Mucosa of stomach (tissue), 1 donor: ENCODE measurements around the gene HEXIM2.

Source experiments
- H3K27me3 ChIP-seq: one replicate; pipeline ENCODE4 v1.7.0; 2013; ENCODE audit warnings: mild to moderate bottlenecking, low read length; ENCODE audit not compliant: control insufficient read depth, insufficient read depth
- H3K36me3 ChIP-seq: one replicate; pipeline ENCODE4 v1.7.0; 2013; ENCODE audit warnings: low read length; ENCODE audit not compliant: control insufficient read depth, insufficient read depth
- H3K4me1 ChIP-seq: one replicate; pipeline ENCODE4 v1.7.0; 2013; ENCODE audit warnings: mild to moderate bottlenecking, low read length; ENCODE audit not compliant: control insufficient read depth, insufficient read depth
- H3K4me3 ChIP-seq: one replicate; pipeline ENCODE4 v1.7.0; 2013; ENCODE audit warnings: low read length
- H3K9ac ChIP-seq: one replicate; pipeline ENCODE4 v1.7.0; 2013; ENCODE audit warnings: mild to moderate bottlenecking, low read length, moderate library complexity
- H3K9me3 ChIP-seq: one replicate; pipeline ENCODE4 v1.7.0; 2013; ENCODE audit warnings: mild to moderate bottlenecking, low read length, moderate library complexity; ENCODE audit not compliant: control insufficient read depth
- donor health status: Pancreatic carcinoma.

HEXIM2 gene

DNA sequence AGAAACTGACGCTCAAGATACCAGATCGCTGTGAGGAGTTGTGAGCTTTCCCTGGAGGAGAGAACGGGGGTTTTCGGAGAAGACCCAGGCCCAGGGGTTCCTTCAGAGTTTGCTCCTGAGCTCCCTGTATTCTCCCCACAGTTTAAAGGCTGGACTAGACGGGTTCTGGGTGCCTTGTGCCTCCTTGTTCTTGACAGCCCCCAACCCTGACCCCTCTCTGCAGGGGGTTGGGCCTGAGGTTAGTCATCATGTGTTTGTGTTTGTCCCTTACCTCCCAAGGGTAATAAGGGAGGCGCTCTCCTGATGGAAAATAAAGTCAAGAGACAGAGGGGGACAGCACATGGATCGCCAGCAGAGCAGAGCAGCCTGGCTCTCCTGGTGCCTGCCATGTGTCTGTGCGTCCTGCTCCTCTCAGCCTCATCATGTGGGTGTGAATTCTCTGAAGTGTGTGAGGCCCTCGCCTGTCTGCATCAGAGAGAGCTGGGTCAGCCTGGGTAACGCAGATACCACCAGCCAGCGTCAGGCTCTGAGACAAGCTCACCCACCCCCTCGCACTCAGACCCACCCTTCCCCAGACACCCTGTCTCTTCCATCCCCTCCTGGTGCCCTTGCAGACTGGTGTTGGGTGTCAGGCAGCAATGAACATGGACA is 8.7 kb downstream of the HEXIM2 start:
- Histone ChIP-seq H3K4me3 (no peak overlapping the region), H3K9ac (peak overlapping the region; percentile 6)

DNA sequence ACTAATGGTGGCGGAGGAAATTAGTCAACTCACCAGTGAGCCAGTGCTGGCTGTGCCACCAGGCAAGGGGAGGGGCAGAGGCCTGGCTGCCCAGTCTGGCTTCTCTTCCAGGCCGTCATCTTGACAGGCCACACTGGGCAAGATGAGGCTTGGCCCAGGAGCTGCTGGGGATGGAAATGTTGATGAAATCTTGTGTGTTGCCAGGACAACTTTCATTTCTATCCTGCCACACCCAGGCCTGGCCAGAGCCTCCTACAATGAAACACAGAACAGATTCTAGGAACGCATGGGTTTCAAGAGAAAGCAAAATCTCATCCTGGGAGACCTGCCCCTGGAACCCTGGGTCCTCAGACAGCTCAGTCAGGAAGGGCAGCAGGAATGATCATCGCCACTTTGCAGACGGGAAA is 9.3 kb downstream of the HEXIM2 start:
- Histone ChIP-seq H3K4me1 (peaks cover 33% of the 10 kb centered on the region), H3K36me3 (no peaks in the 10 kb centered on the region), H3K4me3 (peak overlapping the region; percentile 25), H3K27me3 (no peaks in the 10 kb centered on the region), H3K9ac (peak overlapping the region; percentile 61), H3K9me3 (no peaks in the 10 kb centered on the region)

More for the DNA sequence above, 8.7 kb downstream of the HEXIM2 start:
- H3K27me3 ChIP-seq: no peaks in the 10 kb centered on the region
- H3K9me3 ChIP-seq: no peaks in the 10 kb centered on the region
- H3K4me1 ChIP-seq: peaks cover 31% of the 10 kb centered on the region
- H3K36me3 ChIP-seq: no peaks in the 10 kb centered on the region

DNA sequence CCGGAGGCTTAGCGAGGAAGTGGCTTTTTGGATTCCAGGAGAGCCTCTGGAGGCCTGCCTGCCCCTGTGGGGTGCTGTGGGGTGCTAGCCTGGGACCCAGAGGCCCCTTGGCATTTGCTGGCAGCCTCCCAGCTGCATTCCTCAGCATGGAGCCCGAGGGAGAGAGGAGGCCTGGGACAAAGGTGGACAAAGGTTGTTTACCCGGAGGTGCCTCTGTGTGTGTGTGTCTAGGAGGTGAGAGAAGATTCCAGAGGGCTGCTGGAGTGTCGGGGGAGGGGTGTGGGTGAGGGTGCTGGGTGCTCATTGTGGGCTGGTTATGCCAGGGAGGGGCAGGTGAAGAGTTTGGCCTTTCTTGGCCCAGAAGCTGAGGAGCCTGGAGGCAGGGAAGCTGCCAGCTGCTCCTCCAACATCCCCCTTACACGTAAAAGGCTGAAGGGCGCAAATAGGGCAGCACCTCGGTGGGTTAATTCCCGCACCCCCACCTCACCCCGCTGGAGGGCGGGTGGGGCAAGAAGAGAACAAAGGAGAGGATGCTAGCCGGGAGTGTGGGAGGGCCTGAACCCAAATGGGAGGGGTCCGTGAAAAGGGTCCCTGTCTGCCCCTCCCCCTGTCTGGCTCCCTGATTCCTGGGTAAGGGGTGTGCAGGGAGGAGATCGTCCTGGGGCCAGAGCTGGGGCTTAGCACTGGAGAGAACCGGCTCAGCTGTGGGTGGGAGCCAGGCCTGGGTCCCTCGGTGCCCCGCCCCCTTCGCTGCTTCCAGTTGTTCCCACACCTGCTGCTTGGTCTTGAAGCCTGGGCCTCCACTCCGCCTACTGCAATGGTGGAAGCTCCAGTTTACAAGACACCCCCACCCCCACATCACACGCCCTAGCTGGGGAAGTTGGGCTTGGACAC is 9.9 kb downstream of the HEXIM2 start:
- H3K4me3 ChIP-seq: peak overlapping the region; percentile 25
- H3K4me1 ChIP-seq: peaks cover 36% of the 10 kb centered on the region
- H3K9me3 ChIP-seq: no peaks in the 10 kb centered on the region
- peak overlapping the region; percentile 61 for H3K9ac ChIP-seq
- H3K36me3 ChIP-seq: no peaks in the 10 kb centered on the region
- no peaks in the 10 kb centered on the region for H3K27me3 ChIP-seq

DNA sequence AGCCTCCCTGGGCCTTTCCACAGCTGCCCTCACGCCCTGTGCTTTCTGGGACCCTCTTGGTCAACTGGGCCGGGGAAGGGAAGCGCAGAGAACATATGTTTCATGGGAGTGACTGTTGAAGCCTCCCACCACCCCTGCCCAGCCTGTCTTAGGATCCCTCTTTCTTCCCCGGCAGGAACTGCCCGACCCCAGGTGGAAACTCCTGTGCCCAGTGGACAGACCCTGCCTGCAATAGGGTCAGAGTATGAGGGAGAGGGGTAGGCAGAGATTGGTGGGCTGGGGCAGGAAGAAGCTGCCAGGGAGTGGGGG is 10.5 kb downstream of the HEXIM2 start:
- Histone ChIP-seq H3K36me3 (no peaks in the 10 kb centered on the region), H3K9ac (peak overlapping the region; percentile 61), H3K9me3 (no peaks in the 10 kb centered on the region), H3K27me3 (no peaks in the 10 kb centered on the region), H3K4me3 (no peak overlapping the region), H3K4me1 (peaks cover 36% of the 10 kb centered on the region)

DNA sequence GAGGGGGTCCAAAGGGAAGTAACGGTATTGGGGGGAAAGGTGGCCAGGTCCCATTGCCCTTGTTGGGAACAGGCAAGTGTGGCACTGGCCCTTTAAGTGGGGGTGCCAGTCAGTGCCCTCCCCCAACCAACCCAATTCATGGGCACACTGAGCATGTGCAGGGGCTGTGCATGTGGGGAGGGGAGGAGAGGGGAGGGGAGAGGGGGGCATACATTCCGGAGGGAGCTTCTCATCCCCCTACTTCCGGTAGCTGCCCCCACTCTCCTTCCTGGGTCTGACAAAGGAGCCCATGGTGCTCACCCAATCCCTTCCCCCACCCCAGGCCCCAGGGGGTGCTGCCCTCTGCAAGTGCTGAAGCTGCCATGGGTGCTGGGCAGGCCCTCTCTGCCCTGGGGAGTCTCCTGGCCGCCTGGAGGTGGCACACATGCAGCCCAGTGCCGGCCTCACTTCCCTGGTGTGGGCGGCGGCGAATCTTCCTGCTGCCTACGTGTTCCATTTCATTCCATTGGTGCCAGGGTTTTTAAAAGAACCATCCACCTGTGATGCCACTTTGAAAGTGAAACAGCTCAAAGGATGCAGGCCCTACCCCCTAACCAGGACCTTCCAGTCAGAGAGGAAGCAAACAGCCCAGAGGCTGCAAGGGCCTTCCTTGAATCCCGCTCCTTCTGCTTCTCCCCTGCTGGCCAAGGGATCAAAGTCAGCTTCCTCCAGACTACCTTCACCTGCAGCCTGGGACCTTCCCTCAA is 11.0 kb downstream of the HEXIM2 start:
- no peaks in the 10 kb centered on the region for H3K9me3 ChIP-seq
- H3K4me3 ChIP-seq: peak overlapping the region; percentile 34
- H3K27me3 ChIP-seq: no peaks in the 10 kb centered on the region
- H3K4me1 ChIP-seq: peaks cover 36% of the 10 kb centered on the region
- H3K36me3 ChIP-seq: no peaks in the 10 kb centered on the region
- peak overlapping the region; percentile 61 for H3K9ac ChIP-seq

DNA sequence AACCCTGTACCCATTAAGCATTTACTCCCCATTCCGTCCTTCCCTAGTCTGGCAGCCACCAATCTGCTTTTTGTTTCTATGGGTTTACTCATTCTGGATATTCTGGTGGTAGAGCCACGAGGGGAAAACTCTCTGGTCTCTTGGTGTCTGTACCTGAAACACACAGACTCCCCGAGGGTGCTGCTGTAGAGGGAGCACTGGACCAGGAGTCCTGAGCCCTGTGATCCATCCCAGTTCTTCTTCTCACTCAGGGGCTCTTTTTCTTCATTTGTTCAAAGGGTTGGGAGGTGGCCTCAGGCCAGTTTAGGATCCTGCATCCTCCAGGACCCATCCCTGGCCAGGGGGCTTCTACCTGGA is 14.1 kb downstream of the HEXIM2 start:
- Histone ChIP-seq H3K9me3 (no peaks in the 10 kb centered on the region), H3K9ac (no peak overlapping the region), H3K4me3 (no peak overlapping the region), H3K36me3 (no peaks in the 10 kb centered on the region), H3K4me1 (peaks cover 30% of the 10 kb centered on the region), H3K27me3 (no peaks in the 10 kb centered on the region)

DNA sequence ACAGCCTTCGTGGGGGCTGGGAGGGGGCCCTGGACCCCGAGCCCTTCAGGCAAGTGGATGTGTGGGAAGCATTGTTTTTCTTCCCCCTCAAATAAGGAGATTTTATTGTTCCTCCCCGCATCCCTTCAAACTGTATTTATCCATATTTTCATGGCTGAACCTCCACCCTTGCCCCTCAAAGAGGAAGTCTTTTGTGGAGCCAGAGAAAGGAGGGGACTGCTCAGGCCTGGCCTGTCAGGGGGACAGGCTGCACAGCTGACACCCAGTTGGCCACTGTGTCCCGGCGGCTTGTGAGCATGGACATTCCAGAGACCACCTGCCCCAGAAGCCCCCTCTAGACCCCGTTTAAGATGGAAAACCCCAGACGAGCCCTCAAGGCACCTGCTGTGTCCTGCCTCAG is 15.9 kb downstream of the HEXIM2 start:
- Histone ChIP-seq H3K27me3 (no peaks in the 10 kb centered on the region), H3K9me3 (no peaks in the 10 kb centered on the region), H3K4me1 (peaks cover 11% of the 10 kb centered on the region), H3K4me3 (no peak overlapping the region), H3K9ac (no peak overlapping the region), H3K36me3 (no peaks in the 10 kb centered on the region)

DNA sequence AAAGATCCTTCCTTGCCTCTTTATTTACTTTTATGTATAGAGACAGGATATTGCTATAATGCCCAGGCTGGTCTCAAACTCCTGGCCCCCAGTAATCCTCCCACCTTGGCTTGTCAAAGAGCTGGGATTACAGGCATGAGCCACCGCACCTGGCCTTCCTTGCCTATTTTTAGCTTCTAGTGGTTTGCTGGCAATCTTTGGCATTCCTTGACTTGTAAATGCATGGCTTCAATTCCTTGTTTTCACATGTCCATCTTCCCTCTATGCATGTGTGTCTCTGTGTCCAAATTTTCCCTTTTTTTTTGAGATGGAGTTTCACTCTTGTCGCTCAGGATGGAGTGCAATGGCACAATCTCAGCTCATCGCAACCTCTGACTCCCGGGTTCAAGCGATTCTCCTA is 22.5 kb downstream of the HEXIM2 start:
- H3K27me3 ChIP-seq: no peaks in the 10 kb centered on the region
- H3K9ac ChIP-seq: no peak overlapping the region
- H3K4me1 ChIP-seq: no peaks in the 10 kb centered on the region

DNA sequence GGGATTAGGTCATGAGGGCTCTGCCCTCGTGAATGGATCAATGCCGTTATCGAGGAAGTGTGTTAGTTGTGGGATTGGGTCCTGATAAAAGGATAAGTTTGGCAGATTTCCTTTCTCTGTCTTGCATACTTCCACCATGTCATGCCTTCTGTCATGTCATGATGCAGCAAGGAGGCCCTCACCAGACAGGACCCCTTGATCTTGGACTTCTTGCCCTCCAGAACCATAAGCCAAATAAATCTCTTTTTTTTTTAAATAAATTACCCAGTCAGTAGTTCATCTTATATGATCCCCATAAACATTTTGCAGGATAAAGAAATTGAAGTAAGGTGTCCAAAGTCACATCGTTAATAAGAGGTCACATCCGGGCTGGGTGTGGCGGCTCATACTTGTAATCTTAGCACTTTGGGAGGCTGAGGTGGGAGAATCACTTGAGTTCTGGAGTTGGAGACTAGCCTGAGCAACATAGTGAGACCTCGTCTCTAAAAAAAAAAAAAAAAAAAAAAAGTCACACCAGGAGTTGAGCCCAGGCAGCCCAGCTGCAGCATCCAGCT is 25.2 kb downstream of the HEXIM2 start:
- no peak overlapping the region for H3K9ac ChIP-seq
- no peaks in the 10 kb centered on the region for H3K27me3 ChIP-seq
- H3K9me3 ChIP-seq: no peaks in the 10 kb centered on the region
- H3K4me3 ChIP-seq: no peak overlapping the region
- H3K36me3 ChIP-seq: no peaks in the 10 kb centered on the region
- H3K4me1 ChIP-seq: no peaks in the 10 kb centered on the region

More for the DNA sequence above, 22.5 kb downstream of the HEXIM2 start:
- Histone ChIP-seq H3K4me3 (no peak overlapping the region), H3K9me3 (no peaks in the 10 kb centered on the region), H3K36me3 (no peaks in the 10 kb centered on the region)

DNA sequence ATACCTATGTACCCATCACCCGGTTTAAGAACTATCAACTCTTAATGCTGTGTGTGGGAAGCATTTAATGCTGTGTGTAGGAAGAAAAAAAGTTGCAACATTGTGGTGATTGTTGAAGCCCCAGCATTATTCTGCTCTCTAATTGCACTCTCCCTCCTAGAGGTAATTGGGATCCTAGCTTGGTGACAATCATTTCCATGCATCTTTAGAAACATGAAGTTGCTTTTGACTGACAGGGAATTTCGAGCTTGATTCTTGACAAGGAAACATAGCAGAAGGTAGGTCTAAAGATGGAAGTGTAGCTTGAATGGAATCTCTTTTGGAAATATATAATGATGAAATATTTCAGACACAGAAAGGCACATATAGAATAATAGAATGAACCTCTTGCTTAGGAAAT is 27.3 kb downstream of the HEXIM2 start:
- no peaks in the 10 kb centered on the region for H3K27me3 ChIP-seq
- H3K36me3 ChIP-seq: no peaks in the 10 kb centered on the region
- no peak overlapping the region for H3K4me3 ChIP-seq
- H3K4me1 ChIP-seq: no peaks in the 10 kb centered on the region
- H3K9ac ChIP-seq: no peak overlapping the region
- no peaks in the 10 kb centered on the region for H3K9me3 ChIP-seq

DNA sequence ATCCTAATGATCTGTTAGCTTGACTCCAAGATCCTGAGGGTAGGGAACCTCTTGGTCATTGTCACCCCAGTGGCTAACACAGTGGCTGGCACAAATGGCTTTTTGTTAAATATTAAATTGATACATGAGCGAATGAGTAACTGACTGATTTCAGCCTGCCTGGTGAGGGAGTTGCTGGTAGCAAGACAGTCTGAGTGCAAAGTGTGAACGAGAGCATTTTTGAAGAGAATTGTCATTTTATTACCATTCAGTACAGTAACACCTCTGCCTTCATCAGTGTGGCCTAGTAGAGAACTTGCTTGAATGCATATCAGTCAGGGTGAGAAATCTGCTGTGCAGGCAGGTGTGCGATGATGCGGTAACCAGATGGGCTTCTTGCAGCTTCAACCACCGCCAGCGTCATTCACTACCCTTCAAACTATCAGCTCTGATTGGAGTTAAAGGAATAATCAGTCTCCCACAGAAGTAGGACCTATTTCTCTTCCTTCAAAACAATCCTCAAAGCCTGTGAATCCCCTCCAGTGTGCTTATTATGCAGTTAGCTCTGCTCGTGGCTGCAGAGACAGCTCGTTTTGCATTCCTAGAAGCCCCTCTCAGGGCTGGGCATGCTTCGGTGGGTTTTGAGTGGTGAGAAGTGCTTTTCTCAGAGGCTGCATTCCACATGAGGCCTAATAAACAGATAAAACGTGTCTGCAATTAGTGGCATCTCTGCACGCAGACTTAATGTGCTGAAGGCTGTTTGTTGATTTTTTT is 29.0 kb downstream of the HEXIM2 start:
- Histone ChIP-seq H3K27me3 (no peaks in the 10 kb centered on the region), H3K9me3 (no peaks in the 10 kb centered on the region), H3K9ac (no peak overlapping the region), H3K4me1 (no peaks in the 10 kb centered on the region), H3K36me3 (no peaks in the 10 kb centered on the region), H3K4me3 (no peak overlapping the region)
